PC-3 (cell line): ENCODE data around the gene ZNF41. TPM values are rescaled to one million over a fixed set of nuclear protein-coding genes. Genes with fewer than 3 reads are reported as not detected.

Source experiments
- ATAC-seq: fragments of 200-7000 bp; cut with Tn5 transposase; 2 replicates; pipeline ENCODE4 v1.9.1; 2020; ENCODE audit warnings: mild to moderate bottlenecking, moderate library complexity
- BruUV-seq: library from RNA; stranded (reverse); fragments of 400-500 nt; replicated peaks from 2 replicates; lab custom pipeline; 2021; lab: Mats Ljungman, UMichigan
- CTCF ChIA-PET: fragments of 300-600 bp; sonication (Branson Sonifier 250); formaldehyde crosslinking; loops from one replicate; lab custom pipeline; 2022; ENCODE audit warnings: antibody characterized with exemption; lab: Charles Lee
- POLR2A ChIA-PET: fragments of 300-600 bp; sonication (Branson Sonifier 250); formaldehyde crosslinking; loops from one replicate; lab custom pipeline; 2022; ENCODE audit warnings: antibody characterized with exemption; ENCODE audit not compliant: unreplicated experiment; lab: Charles Lee
- DNase-seq: peaks from one replicate; pipeline ENCODE4 v3.0.0-alpha.2; 2015
- H2AFZ ChIP-seq: fragments of 300-600 bp; sonication (generic); 2 replicates; pipeline ENCODE4 v1.6.0; 2016; ENCODE audit warnings: antibody characterized with exemption, low read length
- H3F3A ChIP-seq: fragments of 300-600 bp; sonication (generic); one replicate; pipeline ENCODE4 v1.6.0; 2017; ENCODE audit warnings: antibody characterized with exemption, low read length, control low read depth, mild to moderate bottlenecking; ENCODE audit not compliant: unreplicated experiment
- H3K27ac ChIP-seq: fragments of 300-600 bp; sonication (generic); 2 replicates; pipeline ENCODE4 v1.5.1; 2016; ENCODE audit warnings: mild to moderate bottlenecking, low read length
- H3K27me3 ChIP-seq: fragments of 300-600 bp; sonication (generic); 2 replicates; pipeline ENCODE4 v1.6.1; 2016; ENCODE audit warnings: low read length, mixed read lengths
- H3K36me3 ChIP-seq: fragments of 300-600 bp; sonication (generic); 2 replicates; pipeline ENCODE4 v1.6.1; 2016; ENCODE audit warnings: low read depth, mixed run types, low read length, mixed read lengths
- H3K4me1 ChIP-seq: fragments of 300-600 bp; sonication (generic); 2 replicates; pipeline ENCODE4 v1.5.1; 2016; ENCODE audit warnings: low read length; ENCODE audit not compliant: insufficient read depth
- H3K4me2 ChIP-seq: fragments of 300-600 bp; sonication (generic); 2 replicates; pipeline ENCODE4 v1.6.0; 2016; ENCODE audit warnings: low read length
- H3K4me3 ChIP-seq: fragments of 300-600 bp; sonication (generic); 2 replicates; pipeline ENCODE4 v1.5.1; 2016; ENCODE audit warnings: mild to moderate bottlenecking, low read length, mixed read lengths
- H3K79me2 ChIP-seq: fragments of 300-600 bp; sonication (generic); 2 replicates; pipeline ENCODE4 v1.6.1; 2017; ENCODE audit warnings: low read length, mixed read lengths
- H3K9ac ChIP-seq: fragments of 300-600 bp; sonication (generic); 2 replicates; pipeline ENCODE4 v1.6.0; 2016; ENCODE audit warnings: mild to moderate bottlenecking, low read length
- H3K9me2 ChIP-seq: fragments of 300-600 bp; sonication (generic); replicated peaks from 2 replicates; pipeline ENCODE4 v1.6.1; 2016; ENCODE audit warnings: mixed run types, low read length, mixed read lengths
- H3K9me3 ChIP-seq: fragments of 300-600 bp; sonication (generic); 2 replicates; pipeline ENCODE4 v1.6.1; 2016; ENCODE audit warnings: low read length, mixed read lengths
- H4K20me1 ChIP-seq: fragments of 300-600 bp; sonication (generic); 2 replicates; pipeline ENCODE4 v1.6.1; 2016; ENCODE audit warnings: low read length, mixed read lengths
- EZH2 ChIP-seq: fragments of 300-600 bp; sonication (generic); IDR thresholded peaks from one replicate; pipeline ENCODE4 v1.6.1; 2017; ENCODE audit warnings: antibody characterized with exemption, mild to moderate bottlenecking, low read length; ENCODE audit not compliant: unreplicated experiment
- EZH2phosphoT487 ChIP-seq: fragments of 300-600 bp; sonication (generic); IDR thresholded peaks from 2 replicates; pipeline ENCODE4 v1.6.1; 2018; ENCODE audit warnings: mild to moderate bottlenecking, antibody characterized with exemption, low read length, borderline replicate concordance
- intact Hi-C: fragments of 100-400 bp; cut with micrococcal nuclease; formaldehyde crosslinking; loops from 2 replicates; pipeline ENCODE4 v1.9.0; 2023
- total RNA-seq: library from RNA; depleted of rRNA; stranded (reverse); fragments of >200 nt; gene quantifications from 2 replicates; pipeline ENCODE4 v1.2.3, GENCODE V29; 2014
- TF ChIP-seq, protein P1 (sequence below): fragments of 300-600 bp; sonication (generic); conservative IDR thresholded peaks from 2 replicates; pipeline ENCODE4 v1.5.1; 2017; ENCODE audit warnings: antibody characterized with exemption, low read depth, mild to moderate bottlenecking, low read length

ZNF41 gene
- total RNA-seq, 1 experiment from 2014 or later, result 11.3 TPM

DNA sequence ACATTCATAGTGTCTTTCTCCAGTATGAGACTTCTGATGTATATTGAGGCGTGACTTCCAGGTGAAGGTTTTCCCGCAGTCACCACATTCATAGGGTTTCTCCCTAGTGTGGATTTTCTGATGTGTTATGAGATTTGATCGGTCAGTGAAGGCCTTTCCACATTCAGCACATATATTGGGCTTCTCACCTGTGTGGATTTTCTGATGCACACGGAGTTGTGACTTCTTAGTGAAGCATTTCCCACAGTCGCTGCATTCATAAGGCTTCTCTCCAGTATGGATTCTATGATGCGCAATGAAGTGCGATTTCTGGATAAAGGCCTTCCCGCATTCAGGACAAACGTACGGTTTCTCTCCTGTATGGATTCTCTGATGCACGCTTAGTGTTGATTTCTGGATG is 35.4 kb downstream of the ZNF41 start:
- ATAC-seq, result no peak
- CTCF ChIA-PET, result no interaction called here
- BruUV-seq, result no TSS peak

DNA sequence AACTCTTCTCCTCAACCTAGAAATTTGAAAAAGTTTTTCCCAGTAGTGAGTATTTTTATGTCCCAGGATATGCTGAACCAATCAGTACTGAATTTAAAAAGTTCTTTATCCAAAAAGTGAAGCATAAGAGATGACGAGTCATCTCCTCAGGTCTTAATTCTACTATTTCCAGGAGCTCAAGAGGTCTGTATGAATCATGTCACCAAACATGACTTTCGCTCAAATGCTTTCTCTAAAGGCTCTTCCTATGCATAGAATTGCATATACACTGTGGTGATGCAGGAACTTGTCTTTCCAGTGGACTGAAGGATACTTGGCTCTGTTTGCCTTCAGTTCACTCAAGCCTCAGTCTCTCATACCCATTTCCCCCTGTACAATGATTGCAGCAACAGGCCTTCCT is 36.1 kb downstream of the ZNF41 start:
- no peaks in the 10 kb centered on the region for H3K9me2 ChIP-seq
- no peaks in the 10 kb centered on the region for H4K20me1 ChIP-seq
- H2AFZ ChIP-seq, result no peak overlapping the region
- ChIA-PET POLR2A (no interaction called here), CTCF (no interaction called here)
- H3K9me3 ChIP-seq, result peaks cover 23% of the 10 kb centered on the region; the same call in 1 of the 2 replicates
- peaks cover 9% of the 10 kb centered on the region; the same call in 1 of the 2 replicates for H3K4me1 ChIP-seq
- no peak overlapping the region for H3K9ac ChIP-seq
- no peaks in the 10 kb centered on the region for H3K27me3 ChIP-seq
- peak overlapping the region; percentile 9; the same call in 1 of the 2 replicates for H3K4me2 ChIP-seq
- H3K36me3 ChIP-seq, result peaks cover 38% of the 10 kb centered on the region
- H3K4me3 ChIP-seq, result no peak overlapping the region
- intact Hi-C loops, result no loop called here
- DNase-seq (peak; percentile 53), ATAC-seq (peak; percentile 57)
- H3K79me2 ChIP-seq, result no peaks in the 10 kb centered on the region
- BruUV-seq, result no TSS peak
- TF ChIP-seq, protein P1, sequence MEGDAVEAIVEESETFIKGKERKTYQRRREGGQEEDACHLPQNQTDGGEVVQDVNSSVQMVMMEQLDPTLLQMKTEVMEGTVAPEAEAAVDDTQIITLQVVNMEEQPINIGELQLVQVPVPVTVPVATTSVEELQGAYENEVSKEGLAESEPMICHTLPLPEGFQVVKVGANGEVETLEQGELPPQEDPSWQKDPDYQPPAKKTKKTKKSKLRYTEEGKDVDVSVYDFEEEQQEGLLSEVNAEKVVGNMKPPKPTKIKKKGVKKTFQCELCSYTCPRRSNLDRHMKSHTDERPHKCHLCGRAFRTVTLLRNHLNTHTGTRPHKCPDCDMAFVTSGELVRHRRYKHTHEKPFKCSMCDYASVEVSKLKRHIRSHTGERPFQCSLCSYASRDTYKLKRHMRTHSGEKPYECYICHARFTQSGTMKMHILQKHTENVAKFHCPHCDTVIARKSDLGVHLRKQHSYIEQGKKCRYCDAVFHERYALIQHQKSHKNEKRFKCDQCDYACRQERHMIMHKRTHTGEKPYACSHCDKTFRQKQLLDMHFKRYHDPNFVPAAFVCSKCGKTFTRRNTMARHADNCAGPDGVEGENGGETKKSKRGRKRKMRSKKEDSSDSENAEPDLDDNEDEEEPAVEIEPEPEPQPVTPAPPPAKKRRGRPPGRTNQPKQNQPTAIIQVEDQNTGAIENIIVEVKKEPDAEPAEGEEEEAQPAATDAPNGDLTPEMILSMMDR, result no peak
- no peak for TF ChIP-seq EZH2
- no peak for TF ChIP-seq EZH2phosphoT487
- H3F3A ChIP-seq, result no peaks in the 10 kb centered on the region
- peak overlapping the region; percentile 75 for H3K27ac ChIP-seq

More for the DNA sequence above, 35.4 kb downstream of the ZNF41 start:
- Histone ChIP-seq H3K27ac (peak overlapping the region; percentile 75), H3K4me2 (no peak overlapping the region), H2AFZ (no peak overlapping the region), H3K9me2 (no peaks in the 10 kb centered on the region), H3K36me3 (peaks cover 44% of the 10 kb centered on the region), H4K20me1 (no peaks in the 10 kb centered on the region), H3K9ac (no peak overlapping the region), H3K4me3 (no peak overlapping the region), H3K27me3 (no peaks in the 10 kb centered on the region), H3K79me2 (no peaks in the 10 kb centered on the region), H3F3A (no peaks in the 10 kb centered on the region), H3K9me3 (peaks cover 23% of the 10 kb centered on the region; the same call in 1 of the 2 replicates), H3K4me1 (peaks cover 9% of the 10 kb centered on the region; the same call in 1 of the 2 replicates)
- TF ChIP-seq EZH2phosphoT487, result no peak
- TF ChIP-seq, protein P1, result no peak
- TF ChIP-seq EZH2, result no peak
- no peak for DNase-seq
- POLR2A ChIA-PET, result no interaction called here
- intact Hi-C loops, result no loop called here

DNA sequence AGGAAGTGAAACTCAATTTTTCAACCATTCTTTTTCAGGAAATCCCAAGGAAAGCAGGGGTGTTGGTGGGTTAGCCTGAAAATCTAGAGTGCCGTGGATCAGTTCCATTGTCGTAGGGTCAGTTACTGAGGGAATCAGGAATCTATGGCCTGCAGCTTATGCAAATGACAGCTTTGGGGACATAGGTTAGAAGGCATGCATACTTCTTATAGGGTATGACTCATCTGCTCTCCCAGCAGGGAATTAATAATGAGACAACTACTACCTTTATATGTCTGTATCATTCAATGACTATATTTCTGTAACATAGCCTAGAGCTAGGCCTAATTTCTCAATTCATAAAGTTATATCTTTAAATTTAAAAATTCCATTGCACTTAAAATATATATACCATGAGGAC is 36.6 kb downstream of the ZNF41 start:
- H3K9me2 ChIP-seq, result no peaks in the 10 kb centered on the region
- CTCF ChIA-PET, result no interaction called here
- TF ChIP-seq EZH2phosphoT487, result no peak
- TF ChIP-seq, protein P1, result no peak
- TF ChIP-seq EZH2, result no peak
- H3K36me3 ChIP-seq, result peaks cover 36% of the 10 kb centered on the region
- no TSS peak for BruUV-seq
- H3K4me3 ChIP-seq, result no peak overlapping the region
- H3K27ac ChIP-seq, result peak overlapping the region; percentile 75
- ATAC-seq, result peak; percentile 48
- H2AFZ ChIP-seq, result no peak overlapping the region
- H3F3A ChIP-seq, result no peaks in the 10 kb centered on the region
- H3K9me3 ChIP-seq, result peaks cover 23% of the 10 kb centered on the region; the same call in 1 of the 2 replicates
- H3K4me1 ChIP-seq, result peaks cover 9% of the 10 kb centered on the region; the same call in 1 of the 2 replicates
- H3K79me2 ChIP-seq, result no peaks in the 10 kb centered on the region
- no peaks in the 10 kb centered on the region for H3K27me3 ChIP-seq
- H4K20me1 ChIP-seq, result no peaks in the 10 kb centered on the region
- peak; percentile 38 for DNase-seq
- no peak overlapping the region for H3K9ac ChIP-seq
- intact Hi-C loops, result no loop called here
- H3K4me2 ChIP-seq, result peak overlapping the region; percentile 9; the same call in 1 of the 2 replicates
- POLR2A ChIA-PET, result no interaction called here
